Jurkat, Clone E6-1 (cell line): Measurements from ENCODE around the gene EGFR.

Source experiments
- DNase-seq: peaks from one replicate; pipeline ENCODE4 v3.0.0-alpha.2; 2011; ENCODE audit warnings: low read depth, low spot score
- H3K4me3 ChIP-seq: 2 replicates; pipeline ENCODE4 v1.5.1; 2011; ENCODE audit warnings: mild to moderate bottlenecking, low read length, control low read depth, moderate library complexity

EGFR gene

GRCh38 chr7:55073051-55073511, 54.3 kb downstream of the EGFR start:
- no peak overlapping the region for H3K4me3 ChIP-seq
- no peak for DNase-seq

DNA sequence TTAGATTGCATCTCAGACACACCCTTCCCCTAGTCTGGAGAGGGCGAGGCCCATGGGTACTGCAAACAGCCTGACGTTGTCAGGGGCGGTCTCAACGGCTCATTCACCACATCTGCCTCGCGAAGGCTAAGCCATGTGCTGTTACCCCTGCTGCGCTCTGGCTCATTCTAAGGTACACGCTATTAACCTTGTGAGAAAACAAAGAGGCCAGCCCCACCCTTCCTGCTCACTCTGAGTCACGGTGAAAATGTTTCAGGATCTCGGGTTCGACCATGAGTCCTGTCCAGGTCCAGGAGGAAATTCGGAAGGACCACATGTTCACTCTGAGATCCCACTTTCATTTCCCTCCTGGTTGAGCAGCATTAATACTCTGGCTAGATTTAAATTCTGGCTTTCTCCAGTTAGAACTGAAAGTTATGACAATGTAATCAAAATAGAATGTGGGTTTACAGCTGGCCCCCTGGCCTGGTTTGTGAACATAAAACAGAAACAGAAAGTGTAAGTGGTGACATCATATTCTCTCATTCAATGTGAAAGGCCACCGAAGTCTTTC, 55.2 kb downstream of the EGFR start:
- DNase-seq, result no peak
- H3K4me3 ChIP-seq, result no peak overlapping the region

- DNase-seq, result no peak
These were observed 56.7 kb downstream of the EGFR start for GRCh38 chr7:55075464-55076021.

GRCh38 chr7:55077561-55078410, 59.0 kb downstream of the EGFR start:
- H3K4me3 ChIP-seq, result no peak overlapping the region
- DNase-seq, result no peak

More at GRCh38 chr7:55075464-55076021, 56.7 kb downstream of the EGFR start:
- H3K4me3 ChIP-seq, result no peak overlapping the region

DNA sequence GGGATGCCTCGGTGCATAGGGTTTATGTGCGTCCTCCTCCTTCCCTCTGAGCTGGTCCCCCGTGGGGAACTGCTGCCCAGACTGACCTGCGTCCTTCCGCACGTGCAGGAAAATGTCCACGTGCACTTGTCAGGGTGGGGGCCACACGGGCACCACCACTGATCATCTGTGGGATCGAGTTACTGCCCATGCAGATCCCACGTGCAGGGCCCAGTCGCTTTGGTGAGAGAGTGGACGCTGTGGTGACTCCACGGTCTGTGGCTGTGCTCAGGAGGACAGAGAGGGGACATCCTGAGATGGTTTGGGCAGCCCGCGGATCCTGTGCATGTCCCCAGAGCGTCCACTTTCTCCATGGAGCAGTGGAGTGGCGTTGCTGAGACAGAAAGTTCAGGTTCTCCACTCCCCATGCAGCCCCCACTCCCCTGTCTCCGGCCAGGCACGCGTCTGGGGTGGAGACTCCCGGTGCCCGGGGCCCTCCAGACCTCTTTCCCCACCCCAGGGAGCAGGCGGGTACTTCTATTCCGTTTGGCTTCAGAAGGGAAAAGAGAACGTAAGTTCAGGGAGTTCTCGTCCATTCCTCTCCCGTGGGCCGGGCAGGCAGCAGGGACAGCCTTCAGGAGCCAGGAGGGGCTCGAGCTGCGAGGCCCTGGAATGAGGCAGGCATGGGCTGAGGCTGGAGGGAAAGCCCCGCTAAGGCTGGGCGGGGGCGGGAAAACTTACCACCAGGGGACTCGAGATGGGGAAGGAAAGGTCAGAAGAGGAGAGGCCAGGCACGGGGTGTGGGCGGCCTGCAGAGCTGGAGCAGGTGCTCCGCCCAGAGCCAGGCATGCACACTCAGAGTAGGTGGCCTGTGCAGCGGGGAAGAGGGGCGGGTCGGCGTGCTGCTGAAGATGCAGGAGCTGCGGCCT, 59.9 kb downstream of the EGFR start:
- H3K4me3 ChIP-seq, result no peak overlapping the region
- no peak for DNase-seq

DNA sequence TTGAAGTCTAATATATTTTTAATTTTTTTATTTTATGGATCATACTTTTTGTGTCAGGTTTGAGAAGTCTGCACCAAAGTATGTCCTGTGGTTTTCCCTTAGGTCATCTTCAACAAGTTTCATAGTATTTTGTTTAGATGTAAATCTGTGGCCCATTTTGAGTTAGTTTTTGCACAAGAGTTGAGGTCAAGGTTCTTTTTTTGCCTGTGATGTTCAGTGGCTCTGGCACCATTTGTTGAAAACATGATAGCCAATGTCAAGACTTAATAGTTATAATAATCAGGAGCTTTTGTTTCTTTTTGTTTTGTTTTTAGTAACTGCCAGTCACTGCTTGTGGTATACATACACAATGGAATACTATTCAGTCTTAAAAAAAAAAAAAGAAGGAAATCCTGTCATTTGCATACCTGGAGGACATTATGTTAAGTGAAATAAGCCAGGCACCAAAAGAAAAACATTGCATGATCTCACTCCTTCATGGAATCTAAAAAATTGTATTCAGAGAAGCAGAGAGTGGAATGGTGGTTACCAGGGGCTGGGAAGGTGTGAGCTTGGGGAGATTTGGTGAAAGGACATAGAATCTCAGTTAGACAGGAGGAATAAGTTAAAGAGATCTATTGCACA, 61.3 kb downstream of the EGFR start:
- H3K4me3 ChIP-seq, result no peak overlapping the region
- DNase-seq, result no peak

DNA sequence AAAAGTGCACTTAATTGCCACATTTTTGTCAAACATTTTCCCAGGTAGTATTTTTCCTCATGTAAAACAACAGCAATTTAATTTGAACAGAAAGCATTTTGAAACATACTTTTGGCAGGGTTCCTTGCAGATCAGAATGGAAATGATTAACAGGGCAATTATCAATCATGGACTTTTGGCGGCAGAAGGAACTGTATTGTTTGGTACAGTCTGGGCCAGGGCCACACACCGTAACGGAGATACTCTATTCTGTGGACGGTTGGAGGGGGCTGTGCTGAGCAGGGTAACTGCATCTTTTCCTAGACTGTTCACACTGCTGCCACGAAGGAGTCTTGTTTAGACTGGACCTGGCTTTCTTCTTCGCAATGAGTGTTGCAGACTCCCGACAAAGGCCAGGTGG, 62.3 kb downstream of the EGFR start:
- no peak for DNase-seq
- no peak overlapping the region for H3K4me3 ChIP-seq

DNA sequence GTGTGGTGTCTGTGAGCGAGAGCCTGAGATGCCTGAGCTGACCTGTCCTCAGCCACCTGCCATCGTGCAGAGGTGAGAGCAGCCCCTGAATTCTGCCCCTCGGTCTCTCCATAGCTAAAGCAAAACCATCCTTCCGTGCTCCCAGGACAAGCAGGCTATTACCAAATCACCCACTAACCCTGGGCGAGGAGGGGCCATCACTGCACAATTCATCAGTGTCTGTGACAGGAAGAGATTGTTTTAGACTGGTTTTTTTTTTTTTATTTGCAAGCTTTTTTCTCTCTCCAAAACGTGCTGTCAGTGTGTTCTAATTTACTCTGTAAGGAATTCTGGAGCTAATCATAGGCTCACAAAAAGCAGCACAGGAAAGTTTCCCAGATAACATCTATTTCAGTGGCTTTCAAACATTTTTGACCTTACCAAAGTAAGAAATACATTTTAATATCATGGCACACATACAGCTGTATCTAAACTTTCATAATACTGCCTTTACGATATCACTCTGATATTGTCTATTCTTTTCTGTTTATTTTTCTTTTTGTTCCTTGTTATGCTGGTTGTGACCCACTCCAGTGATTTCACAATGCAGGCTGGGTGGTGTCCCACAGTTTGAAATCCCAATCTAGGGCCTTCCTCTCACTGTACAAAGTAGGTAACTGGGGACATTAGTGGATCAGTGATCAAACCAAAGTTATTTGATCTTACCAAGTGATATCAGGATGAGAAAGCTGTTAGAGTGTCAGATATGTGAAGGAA, 62.8 kb downstream of the EGFR start:
- H3K4me3 ChIP-seq, result no peak overlapping the region
- DNase-seq, result no peak

DNA sequence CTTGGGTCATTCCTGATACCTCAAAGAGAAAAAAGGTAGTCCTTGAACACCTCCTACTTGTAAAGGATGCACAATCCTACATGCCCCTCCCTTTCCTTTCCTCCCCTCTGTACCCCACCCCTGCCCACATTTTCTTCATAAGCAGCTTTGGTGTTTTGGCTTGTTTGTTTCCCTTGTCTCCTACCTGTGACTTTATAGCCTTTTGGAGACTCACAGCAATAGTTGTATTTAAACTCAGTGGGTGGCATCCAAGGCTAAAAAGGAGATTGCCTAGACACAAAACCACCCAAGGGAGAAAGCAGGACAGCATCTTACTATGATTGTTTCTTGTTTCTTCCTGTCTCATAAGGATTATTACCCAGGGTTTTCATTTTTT, 63.4 kb downstream of the EGFR start:
- no peak for DNase-seq
- no peak overlapping the region for H3K4me3 ChIP-seq

GRCh38 chr7:55083206-55083605, 64.4 kb downstream of the EGFR start:
- DNase-seq, result no peak
- H3K4me3 ChIP-seq, result no peak overlapping the region

DNA sequence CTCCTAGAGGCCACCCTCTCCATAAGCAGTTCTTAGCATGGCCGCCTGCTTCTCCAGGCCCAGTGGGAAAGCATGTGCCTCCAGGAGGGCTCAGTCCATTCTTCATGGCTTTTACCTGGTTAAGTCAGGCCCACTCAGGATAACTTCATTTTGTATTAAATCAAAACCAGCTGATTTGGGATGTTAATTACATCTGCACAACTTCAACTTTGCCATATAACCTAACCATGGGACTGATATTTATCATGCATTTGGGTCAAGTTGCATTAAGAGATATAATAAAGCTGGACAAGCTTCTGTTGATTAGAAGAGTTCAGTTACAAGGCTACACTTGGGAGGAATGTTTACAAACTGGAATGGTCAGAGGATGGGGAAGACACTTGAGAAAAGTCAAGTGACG, 65.5 kb downstream of the EGFR start:
- H3K4me3 ChIP-seq, result no peak overlapping the region
- no peak for DNase-seq

DNA sequence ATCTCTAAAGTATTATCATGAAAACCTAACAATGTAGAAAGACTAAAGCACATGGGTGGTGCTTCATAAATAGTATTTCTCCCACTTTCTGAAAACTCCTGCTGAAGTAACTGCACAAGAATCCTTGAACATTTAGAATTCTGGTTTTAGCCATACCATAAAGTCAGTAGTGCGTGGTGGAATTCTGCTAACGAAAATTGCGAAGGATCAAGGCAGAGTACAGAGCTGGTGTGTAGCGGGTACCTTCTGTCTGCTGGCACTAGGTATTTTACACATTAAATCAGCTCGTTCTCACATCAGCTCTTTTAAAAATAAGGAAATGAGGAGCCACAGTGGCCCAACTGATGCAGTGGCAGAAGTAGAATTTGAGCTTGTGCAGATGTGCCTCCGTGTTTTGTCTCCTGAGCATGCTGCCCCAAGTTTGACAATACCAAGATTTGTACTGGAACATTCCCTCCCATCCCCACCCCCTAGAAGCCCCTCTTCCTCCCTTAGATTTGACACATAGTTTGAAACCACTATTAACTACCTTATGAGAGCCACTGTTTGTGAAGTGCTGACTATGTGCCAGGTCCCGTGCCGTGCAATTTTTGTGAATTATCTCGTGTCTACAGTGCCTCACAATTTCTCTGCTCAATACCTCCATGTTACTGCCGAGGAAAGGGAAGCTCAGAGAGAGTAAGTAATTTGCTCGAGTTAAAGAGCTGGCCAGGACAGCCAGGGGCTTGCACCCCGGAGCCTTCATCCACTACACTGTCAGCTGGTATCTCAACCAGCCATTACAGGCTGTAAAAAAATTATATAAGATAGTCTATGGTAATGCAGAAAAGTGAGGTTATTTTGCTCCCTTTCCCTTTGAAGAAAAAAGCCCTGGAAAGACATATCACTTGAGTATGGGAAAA, 66.9 kb downstream of the EGFR start:
- no peak for DNase-seq
- no peak overlapping the region for H3K4me3 ChIP-seq

GRCh38 chr7:55086413-55087201, 67.8 kb downstream of the EGFR start:
- DNase-seq, result peak; percentile 72
- no peak overlapping the region for H3K4me3 ChIP-seq

DNA sequence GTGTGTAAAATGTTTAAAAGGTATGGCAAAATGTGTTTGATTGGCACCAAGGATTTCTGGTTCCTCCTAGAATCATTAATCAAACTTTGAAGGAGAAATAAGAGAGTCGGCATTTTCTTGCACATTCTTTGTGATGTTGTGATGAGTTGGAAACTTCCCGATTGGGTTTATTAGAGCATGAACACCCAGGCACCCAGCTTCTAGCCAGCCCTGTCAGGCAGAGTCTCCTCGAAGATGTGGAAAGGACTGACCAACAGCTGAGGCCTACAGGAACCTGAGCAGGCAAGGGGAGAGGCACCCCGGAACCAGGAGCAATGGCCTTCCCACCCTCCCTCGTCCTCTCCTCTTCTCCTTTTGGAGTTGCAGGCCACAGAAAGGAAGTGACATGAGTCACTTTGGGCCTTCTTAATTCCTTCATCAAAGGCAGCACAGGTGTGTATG, 68.7 kb downstream of the EGFR start:
- no peak for DNase-seq
- H3K4me3 ChIP-seq, result no peak overlapping the region

DNA sequence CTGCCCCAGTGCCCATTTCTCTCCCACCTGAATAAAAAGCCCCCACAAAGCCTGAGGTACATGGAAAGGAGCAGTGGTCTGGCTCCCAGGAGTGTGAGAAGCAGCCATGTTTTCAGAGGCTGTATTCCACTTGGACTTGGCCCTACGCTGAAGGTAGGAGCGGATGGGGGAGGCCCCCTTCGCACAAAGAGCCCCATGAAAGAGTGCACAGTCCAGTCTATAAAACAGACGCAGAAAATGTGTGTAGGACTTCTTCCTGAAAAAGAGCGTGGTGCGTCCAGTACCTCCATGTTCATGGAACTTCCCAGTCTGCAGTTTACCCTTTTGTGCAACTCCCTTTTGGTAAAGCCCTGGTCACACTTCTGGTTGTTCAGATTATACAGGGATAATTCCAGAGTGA, 69.3 kb downstream of the EGFR start:
- DNase-seq, result no peak

DNA sequence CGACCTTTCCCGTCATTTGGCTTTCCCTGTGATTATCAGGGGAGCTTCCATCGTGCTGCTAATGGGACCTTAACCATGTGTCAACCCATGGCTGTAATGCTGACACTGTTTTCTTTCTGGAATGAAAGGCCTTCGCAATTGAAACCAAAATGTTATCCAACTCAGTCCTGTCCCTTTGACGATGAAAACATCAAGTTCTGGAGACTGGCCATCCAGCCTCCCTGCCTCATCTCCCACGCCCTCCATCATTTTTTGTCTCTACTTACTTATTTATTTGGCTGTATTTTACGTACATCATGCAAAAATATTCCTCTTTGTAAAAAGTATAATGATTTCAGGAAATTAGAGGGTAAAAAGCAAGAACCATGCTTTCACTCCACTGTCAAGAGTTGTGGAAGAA, 69.8 kb downstream of the EGFR start:
- no peak overlapping the region for H3K4me3 ChIP-seq
- DNase-seq, result no peak

More for the DNA sequence above, 69.3 kb downstream of the EGFR start:
- no peak overlapping the region for H3K4me3 ChIP-seq
